ENCODE results near the gene NDUFA11. TPM values are rescaled to one million over a fixed set of nuclear protein-coding genes. Genes with fewer than 3 reads are reported as not detected.

NDUFA11 gene
- polyA plus RNA-seq, 3 donors = 188 to 552 (median 396) TPM

GRCh38 chr19:5948752-5949564 is 45.4 kb upstream of the NDUFA11 start:
- DNase-seq = no peak
- H3K79me2 ChIP-seq (ENCODE audit: insufficient read depth, low read length) = peaks cover 83% of the 10 kb centered on the region
- H3K4me1 Mint-ChIP-seq = peaks cover 69% of the 10 kb centered on the region

GRCh38 chr19:5947435-5947834 is 43.8 kb upstream of the NDUFA11 start:
- Mint-ChIP-seq H3K4me3 (peak overlapping the region; percentile 71 to 86), H3K27me3 (ENCODE audit: low read depth in 3 of 3) (peaks cover 0 to 6% (median 1%) of the 10 kb centered on the region in 3 donors), H3K4me1 (peaks cover 54% of the 10 kb centered on the region), H3K9me3 (no peaks in the 10 kb centered on the region), H3K36me3 (peaks cover 34 to 43% of the 10 kb centered on the region in 2 donors), H3K27ac (peak overlapping the region; percentile 96 to 98 (median 96))
- H3K4me2 ChIP-seq (replicated peaks; ENCODE audit: extremely low read depth, low read length, poor library complexity, severe bottlenecking) = peak overlapping the region; percentile 64
- peak overlapping the region; percentile 90 to 93 for H3K27ac ChIP-seq (ENCODE audit: low read depth in 1 of 2, low read length in 2 of 2)
- no peaks in the 10 kb centered on the region for H3K27me3 ChIP-seq (ENCODE audit: control insufficient read depth in 2 of 2, insufficient read depth in 2 of 2, low read length in 2 of 2)
- WGBS (ENCODE audit: insufficient coverage) = 0% methylated on average over 9 of the region's 13 CpGs
- no peaks in the 10 kb centered on the region for H3K9me3 ChIP-seq (replicated peaks in 1 of 2; ENCODE audit: control insufficient read depth in 1 of 2, insufficient read depth in 1 of 2, low read length in 2 of 2)
- H4K20me1 ChIP-seq (ENCODE audit: insufficient read depth, low read length) = peaks cover 56% of the 10 kb centered on the region
- peaks cover 44 to 46% of the 10 kb centered on the region in 2 donors for H3K4me1 ChIP-seq (ENCODE audit: control insufficient read depth in 1 of 2, insufficient read depth in 2 of 2, low read length in 2 of 2)
- intact Hi-C loops (cut with micrococcal nuclease) = no loop called here
- H3K79me2 ChIP-seq (ENCODE audit: insufficient read depth, low read length) = peaks cover 80% of the 10 kb centered on the region
- peaks cover 13 to 38% of the 10 kb centered on the region in 2 donors for H3K36me3 ChIP-seq (replicated peaks in 1 of 2; ENCODE audit: control insufficient read depth in 1 of 2, insufficient read depth in 2 of 2, low read length in 2 of 2)
- peak; percentile 87 to 93 (median 90) for DNase-seq
- H2AFZ ChIP-seq (ENCODE audit: insufficient read depth, low read depth, low read length, poor library complexity, severe bottlenecking) = peak overlapping the region; percentile 76
- peak overlapping the region in 2 of 3 experiments; percentile 22 to 66 for H3K4me3 ChIP-seq (replicated peaks in 1 of 3; ENCODE audit: low read depth in 2 of 3, low read length in 3 of 3)
- H3K9ac ChIP-seq (ENCODE audit: insufficient read depth, low read length, poor library complexity, severe bottlenecking) = peak overlapping the region; percentile 63
- TF ChIP-seq CTCF (IDR thresholded peaks at IDR 0.05) = no peak

More at GRCh38 chr19:5948752-5949564, 45.4 kb upstream of the NDUFA11 start:
- H3K9me3 ChIP-seq (replicated peaks in 1 of 2; ENCODE audit: control insufficient read depth in 1 of 2, insufficient read depth in 1 of 2, low read length in 2 of 2) = no peaks in the 10 kb centered on the region
- peaks cover 13 to 31% of the 10 kb centered on the region in 2 donors for H3K36me3 ChIP-seq (replicated peaks in 1 of 2; ENCODE audit: control insufficient read depth in 1 of 2, insufficient read depth in 2 of 2, low read length in 2 of 2)
- H3K27ac ChIP-seq (ENCODE audit: low read depth in 1 of 2, low read length in 2 of 2) = peak overlapping the region; percentile 90 to 93
- no peak overlapping the region for H2AFZ ChIP-seq (ENCODE audit: insufficient read depth, low read depth, low read length, poor library complexity, severe bottlenecking)
- intact Hi-C loops (cut with micrococcal nuclease) = no loop called here
- H3K9ac ChIP-seq (ENCODE audit: insufficient read depth, low read length, poor library complexity, severe bottlenecking) = peak overlapping the region; percentile 25
- peaks cover 60 to 61% of the 10 kb centered on the region in 2 donors for H3K4me1 ChIP-seq (ENCODE audit: control insufficient read depth in 1 of 2, insufficient read depth in 2 of 2, low read length in 2 of 2)
- no peak overlapping the region for H3K4me3 ChIP-seq (replicated peaks in 1 of 3; ENCODE audit: low read depth in 2 of 3, low read length in 3 of 3)
- WGBS (ENCODE audit: insufficient coverage) = 85% methylated on average over 4 of the region's 13 CpGs
- no peak overlapping the region for H3K4me3 Mint-ChIP-seq
- peak overlapping the region; percentile 96 to 98 (median 96) for H3K27ac Mint-ChIP-seq
- peaks cover 58% of the 10 kb centered on the region for H4K20me1 ChIP-seq (ENCODE audit: insufficient read depth, low read length)
- H3K36me3 Mint-ChIP-seq = peaks cover 31 to 33% of the 10 kb centered on the region in 2 donors
- H3K27me3 ChIP-seq (ENCODE audit: control insufficient read depth in 2 of 2, insufficient read depth in 2 of 2, low read length in 2 of 2) = no peaks in the 10 kb centered on the region
- H3K4me2 ChIP-seq (replicated peaks; ENCODE audit: extremely low read depth, low read length, poor library complexity, severe bottlenecking) = no peak overlapping the region
- peaks cover 0 to 7% (median 0%) of the 10 kb centered on the region in 3 donors for H3K27me3 Mint-ChIP-seq (ENCODE audit: low read depth in 3 of 3)
- no peaks in the 10 kb centered on the region for H3K9me3 Mint-ChIP-seq
- no peak for TF ChIP-seq CTCF (IDR thresholded peaks at IDR 0.05)
